WTC11 (cell line): ENCODE results near the gene KIAA0753.

Experiments used
- CREM ChIP-seq: sonication (generic); formaldehyde crosslinking; IDR thresholded peaks from 2 replicates; pipeline ENCODE4 v1.8.1; 2022; ENCODE audit warnings: mild to moderate bottlenecking, missing genetic modification reagents, moderate library complexity
- CTCF ChIP-seq: fragments of 200-600 bp; IDR thresholded peaks from 2 replicates; pipeline ENCODE4 v1.8.0; 2022; ENCODE audit warnings: antibody characterized with exemption
- JUN ChIP-seq: sonication (generic); formaldehyde crosslinking; IDR thresholded peaks from 2 replicates; pipeline ENCODE4 v1.8.0; 2023; ENCODE audit warnings: mild to moderate bottlenecking, missing genetic modification reagents
- MAX ChIP-seq: sonication (generic); formaldehyde crosslinking; IDR thresholded peaks from 2 replicates; pipeline ENCODE4 v1.8.0; 2022; ENCODE audit warnings: mild to moderate bottlenecking, missing genetic modification reagents
- NFYB ChIP-seq: sonication (generic); formaldehyde crosslinking; conservative IDR thresholded peaks from 2 replicates; pipeline ENCODE4 v1.8.0; 2022; ENCODE audit warnings: low read depth, missing genetic modification reagents
- SP1 ChIP-seq: sonication (generic); formaldehyde crosslinking; conservative IDR thresholded peaks from 2 replicates; pipeline ENCODE4 v1.8.1; 2022; ENCODE audit warnings: missing genetic modification reagents
- TP53 ChIP-seq: sonication (generic); formaldehyde crosslinking; IDR thresholded peaks from 2 replicates; pipeline ENCODE4 v1.8.1; 2023; ENCODE audit warnings: mild to moderate bottlenecking, missing genetic modification reagents
- ZBTB21 ChIP-seq: sonication (generic); formaldehyde crosslinking; IDR thresholded peaks from 2 replicates; pipeline ENCODE4 v1.8.1; 2023; ENCODE audit warnings: mild to moderate bottlenecking, missing genetic modification reagents, borderline replicate concordance
- ZBTB43 ChIP-seq: sonication (generic); formaldehyde crosslinking; IDR thresholded peaks from 2 replicates; pipeline ENCODE4 v1.8.1; 2023; ENCODE audit warnings: mild to moderate bottlenecking, missing genetic modification reagents
- ZNF138 ChIP-seq: sonication (generic); formaldehyde crosslinking; conservative IDR thresholded peaks from 2 replicates; pipeline ENCODE4 v1.8.1; 2022; ENCODE audit warnings: mild to moderate bottlenecking, moderate library complexity, missing genetic modification reagents
- TF ChIP-seq, protein P1 (sequence below): sonication (generic); formaldehyde crosslinking; IDR thresholded peaks from 2 replicates; pipeline ENCODE4 v1.8.1; 2023; ENCODE audit warnings: mild to moderate bottlenecking, missing genetic modification reagents, moderate library complexity
- TF ChIP-seq, protein P2 (sequence below): sonication (generic); formaldehyde crosslinking; IDR thresholded peaks from 2 replicates; pipeline ENCODE4 v1.8.1; 2023; ENCODE audit warnings: mild to moderate bottlenecking, missing genetic modification reagents, borderline replicate concordance

- no peak for TF ChIP-seq JUN (CRISPR knock-in tag)
- no peak for TF ChIP-seq NFYB (CRISPR knock-in tag)
- no peak for TF ChIP-seq TP53 (CRISPR knock-in tag)
- no peak for TF ChIP-seq CTCF
- TF ChIP-seq, protein P1, sequence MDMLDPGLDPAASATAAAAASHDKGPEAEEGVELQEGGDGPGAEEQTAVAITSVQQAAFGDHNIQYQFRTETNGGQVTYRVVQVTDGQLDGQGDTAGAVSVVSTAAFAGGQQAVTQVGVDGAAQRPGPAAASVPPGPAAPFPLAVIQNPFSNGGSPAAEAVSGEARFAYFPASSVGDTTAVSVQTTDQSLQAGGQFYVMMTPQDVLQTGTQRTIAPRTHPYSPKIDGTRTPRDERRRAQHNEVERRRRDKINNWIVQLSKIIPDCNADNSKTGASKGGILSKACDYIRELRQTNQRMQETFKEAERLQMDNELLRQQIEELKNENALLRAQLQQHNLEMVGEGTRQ, result no peak
- TF ChIP-seq SP1 (CRISPR knock-in tag), result no peak
- TF ChIP-seq MAX, result no peak
- no peak for TF ChIP-seq CREM (CRISPR knock-in tag)
- TF ChIP-seq, protein P2, sequence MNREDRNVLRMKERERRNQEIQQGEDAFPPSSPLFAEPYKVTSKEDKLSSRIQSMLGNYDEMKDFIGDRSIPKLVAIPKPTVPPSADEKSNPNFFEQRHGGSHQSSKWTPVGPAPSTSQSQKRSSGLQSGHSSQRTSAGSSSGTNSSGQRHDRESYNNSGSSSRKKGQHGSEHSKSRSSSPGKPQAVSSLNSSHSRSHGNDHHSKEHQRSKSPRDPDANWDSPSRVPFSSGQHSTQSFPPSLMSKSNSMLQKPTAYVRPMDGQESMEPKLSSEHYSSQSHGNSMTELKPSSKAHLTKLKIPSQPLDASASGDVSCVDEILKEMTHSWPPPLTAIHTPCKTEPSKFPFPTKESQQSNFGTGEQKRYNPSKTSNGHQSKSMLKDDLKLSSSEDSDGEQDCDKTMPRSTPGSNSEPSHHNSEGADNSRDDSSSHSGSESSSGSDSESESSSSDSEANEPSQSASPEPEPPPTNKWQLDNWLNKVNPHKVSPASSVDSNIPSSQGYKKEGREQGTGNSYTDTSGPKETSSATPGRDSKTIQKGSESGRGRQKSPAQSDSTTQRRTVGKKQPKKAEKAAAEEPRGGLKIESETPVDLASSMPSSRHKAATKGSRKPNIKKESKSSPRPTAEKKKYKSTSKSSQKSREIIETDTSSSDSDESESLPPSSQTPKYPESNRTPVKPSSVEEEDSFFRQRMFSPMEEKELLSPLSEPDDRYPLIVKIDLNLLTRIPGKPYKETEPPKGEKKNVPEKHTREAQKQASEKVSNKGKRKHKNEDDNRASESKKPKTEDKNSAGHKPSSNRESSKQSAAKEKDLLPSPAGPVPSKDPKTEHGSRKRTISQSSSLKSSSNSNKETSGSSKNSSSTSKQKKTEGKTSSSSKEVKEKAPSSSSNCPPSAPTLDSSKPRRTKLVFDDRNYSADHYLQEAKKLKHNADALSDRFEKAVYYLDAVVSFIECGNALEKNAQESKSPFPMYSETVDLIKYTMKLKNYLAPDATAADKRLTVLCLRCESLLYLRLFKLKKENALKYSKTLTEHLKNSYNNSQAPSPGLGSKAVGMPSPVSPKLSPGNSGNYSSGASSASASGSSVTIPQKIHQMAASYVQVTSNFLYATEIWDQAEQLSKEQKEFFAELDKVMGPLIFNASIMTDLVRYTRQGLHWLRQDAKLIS (CRISPR knock-in tag), result no peak
- TF ChIP-seq ZBTB21 (CRISPR knock-in tag), result no peak
- no peak for TF ChIP-seq ZBTB43 (CRISPR knock-in tag)
- TF ChIP-seq ZNF138 (CRISPR knock-in tag), result no peak
Observed at GRCh38 chr17:6643451-6644125, 3.1 kb upstream of the KIAA0753 start.
